MV-4-11 (cell line): ENCODE data around the gene CLSTN1.
"Not testable (repeated sequence)": the region's sequence is repeated elsewhere in the genome, so short reads cannot be mapped to it uniquely, and the experiment has no call there.

Experiments
- DNase-seq: peaks from one replicate; lab custom pipeline; 2025; lab: John Stamatoyannopoulos, UW

Gene CLSTN1

DNA sequence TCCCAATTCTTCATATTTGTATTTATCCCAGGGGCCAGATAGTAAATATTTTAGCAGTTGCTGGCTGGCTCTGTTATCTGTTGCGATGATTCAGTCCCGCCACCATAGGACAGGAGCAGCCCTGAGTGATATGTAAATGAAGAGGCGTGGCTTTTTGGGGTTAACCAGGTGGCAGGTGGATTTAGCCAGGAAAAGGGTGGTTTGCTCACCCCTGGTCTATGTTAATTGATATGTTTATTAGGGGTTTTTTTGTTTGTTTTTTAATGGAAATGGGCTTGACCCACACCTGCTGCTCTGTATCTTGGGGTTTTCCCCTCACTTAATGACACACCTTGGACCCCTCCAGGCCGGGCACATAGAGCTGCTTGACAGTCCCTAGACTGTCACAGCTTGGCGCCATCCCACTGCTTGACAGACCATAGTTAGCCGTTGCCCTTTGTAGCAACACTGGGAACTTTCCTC is 109.5 kb downstream of the CLSTN1 start:
- no peak for DNase-seq

GRCh38 chr1:9712767-9713166 is 111.0 kb downstream of the CLSTN1 start:
- not testable (repeated sequence) for DNase-seq

- no peak for DNase-seq
Observed at GRCh38 chr1:9711466-9712020, 112.2 kb downstream of the CLSTN1 start.

- no peak for DNase-seq
Observed at GRCh38 chr1:9710037-9710436, 113.7 kb downstream of the CLSTN1 start.

GRCh38 chr1:9706178-9706577 is 117.6 kb downstream of the CLSTN1 start:
- no peak for DNase-seq

DNA sequence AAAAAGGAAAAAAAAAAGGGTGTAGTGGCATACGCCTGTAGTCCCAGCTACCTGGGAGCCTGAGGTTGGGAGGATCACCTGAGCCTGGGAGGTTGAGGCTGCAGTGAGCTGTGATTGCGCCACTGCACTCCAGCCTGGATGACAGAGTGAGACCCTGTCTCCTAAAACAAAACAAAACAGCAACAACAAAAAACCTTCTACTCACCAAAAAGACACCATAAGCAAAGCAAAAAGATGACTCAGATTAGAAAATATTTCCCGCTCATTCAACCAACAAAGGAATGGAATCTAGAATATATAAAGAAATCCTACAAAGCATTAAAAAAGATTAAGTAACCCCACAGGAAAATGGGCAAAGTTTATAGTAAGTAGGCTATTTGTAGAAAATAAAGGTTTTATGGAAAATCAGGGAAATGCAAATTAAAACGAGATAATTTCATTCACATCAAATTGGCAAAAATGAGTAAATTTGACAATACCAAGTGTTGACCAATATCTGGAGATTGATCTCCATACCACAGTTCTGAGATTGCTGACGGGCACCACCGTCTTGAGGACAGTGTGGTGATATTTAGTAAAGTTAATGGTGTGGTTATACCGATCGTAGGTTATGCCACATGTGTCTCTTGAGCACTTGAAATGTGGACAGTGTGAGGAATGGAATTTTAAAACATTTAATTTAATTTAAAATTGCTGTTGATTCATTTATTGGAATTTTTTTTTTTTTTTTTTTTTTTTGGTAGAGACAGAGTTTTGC is 118.2 kb downstream of the CLSTN1 start:
- DNase-seq = no peak

- no peak for DNase-seq
Observed at GRCh38 chr1:9703681-9704080, 120.1 kb downstream of the CLSTN1 start.

DNA sequence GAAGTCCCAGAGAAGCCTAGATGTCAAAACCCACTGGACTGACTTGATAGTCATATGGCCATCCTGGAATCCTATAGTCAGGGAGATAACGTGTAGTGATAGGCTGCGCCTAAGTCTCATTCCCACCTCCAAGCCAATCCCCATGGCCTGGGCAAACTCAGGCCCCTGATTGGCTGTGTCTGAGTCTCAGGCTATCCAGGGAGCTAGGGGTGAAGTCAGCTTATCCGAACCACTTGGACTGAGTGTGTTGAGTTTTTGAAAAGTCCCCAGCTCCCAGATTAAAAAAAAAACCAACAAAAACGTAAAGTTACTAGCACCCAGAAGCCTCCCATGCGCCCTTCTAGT is 120.6 kb downstream of the CLSTN1 start:
- no peak for DNase-seq

GRCh38 chr1:9701665-9702064 is 122.1 kb downstream of the CLSTN1 start:
- DNase-seq = no peak

DNA sequence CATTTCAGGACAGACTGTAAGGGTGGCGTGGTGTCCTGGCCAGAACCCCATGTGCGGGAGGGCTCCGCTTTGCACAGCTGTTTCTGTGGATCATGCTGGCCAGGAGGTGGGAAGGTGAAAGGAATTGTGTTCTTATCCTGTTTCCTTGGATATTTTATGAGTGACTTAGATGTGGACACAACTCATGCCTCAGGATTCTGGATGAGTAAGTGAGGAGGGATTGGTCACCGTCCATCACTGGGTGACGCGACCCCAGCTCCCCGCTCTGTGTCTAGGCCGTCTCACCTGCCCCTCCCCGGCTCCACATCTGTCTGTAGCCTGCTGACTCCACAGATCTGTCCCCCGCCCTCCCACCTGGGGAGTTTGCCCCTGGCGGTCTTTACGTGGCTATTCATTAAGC is 123.4 kb downstream of the CLSTN1 start:
- DNase-seq = no peak

- no peak for DNase-seq
Observed at GRCh38 chr1:9699361-9699760, 124.4 kb downstream of the CLSTN1 start.

GRCh38 chr1:9696793-9697192 is 127.0 kb downstream of the CLSTN1 start:
- DNase-seq = no peak

GRCh38 chr1:9691691-9692090 is 132.1 kb downstream of the CLSTN1 start:
- no peak for DNase-seq

DNA sequence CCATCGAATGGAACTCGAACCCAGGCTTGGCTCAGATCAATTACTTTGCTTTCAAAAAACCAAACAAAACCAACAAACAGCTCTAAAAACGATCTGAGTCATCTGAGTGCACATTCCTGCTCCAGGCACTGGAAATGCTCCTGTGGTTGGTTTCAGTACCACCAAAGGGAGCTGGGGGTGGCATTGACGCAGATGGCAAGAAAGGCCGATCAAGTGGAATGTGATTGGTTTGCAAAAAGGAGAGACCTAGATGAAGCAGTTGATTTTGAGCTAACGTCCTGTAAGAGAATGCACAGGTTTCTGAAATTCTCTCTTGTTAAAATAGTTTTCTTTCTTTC is 132.7 kb downstream of the CLSTN1 start:
- DNase-seq = no peak

- DNase-seq = no peak
Observed at GRCh38 chr1:9690440-9691107, 133.2 kb downstream of the CLSTN1 start.

DNA sequence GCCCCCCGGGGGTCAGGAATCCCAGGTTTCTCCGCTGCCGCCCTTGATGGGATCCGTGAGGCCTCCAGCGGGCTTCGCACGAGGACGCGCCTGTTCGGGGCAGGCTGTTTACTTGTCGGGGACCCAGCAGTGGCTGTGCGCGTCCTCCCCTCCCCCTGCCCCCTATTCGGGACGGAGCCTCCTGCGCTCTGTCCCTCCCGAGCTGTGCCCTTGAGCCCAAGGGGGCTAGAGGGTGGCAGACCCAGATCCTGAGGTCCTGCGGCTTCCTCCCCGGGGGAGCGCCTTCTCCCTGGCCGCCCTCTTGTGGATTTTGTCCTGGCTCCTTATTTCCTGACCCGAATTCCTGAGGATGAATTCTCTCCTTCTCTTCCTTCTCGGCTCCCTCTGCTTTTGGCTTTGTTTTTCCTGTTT is 133.8 kb downstream of the CLSTN1 start:
- DNase-seq = no peak

DNA sequence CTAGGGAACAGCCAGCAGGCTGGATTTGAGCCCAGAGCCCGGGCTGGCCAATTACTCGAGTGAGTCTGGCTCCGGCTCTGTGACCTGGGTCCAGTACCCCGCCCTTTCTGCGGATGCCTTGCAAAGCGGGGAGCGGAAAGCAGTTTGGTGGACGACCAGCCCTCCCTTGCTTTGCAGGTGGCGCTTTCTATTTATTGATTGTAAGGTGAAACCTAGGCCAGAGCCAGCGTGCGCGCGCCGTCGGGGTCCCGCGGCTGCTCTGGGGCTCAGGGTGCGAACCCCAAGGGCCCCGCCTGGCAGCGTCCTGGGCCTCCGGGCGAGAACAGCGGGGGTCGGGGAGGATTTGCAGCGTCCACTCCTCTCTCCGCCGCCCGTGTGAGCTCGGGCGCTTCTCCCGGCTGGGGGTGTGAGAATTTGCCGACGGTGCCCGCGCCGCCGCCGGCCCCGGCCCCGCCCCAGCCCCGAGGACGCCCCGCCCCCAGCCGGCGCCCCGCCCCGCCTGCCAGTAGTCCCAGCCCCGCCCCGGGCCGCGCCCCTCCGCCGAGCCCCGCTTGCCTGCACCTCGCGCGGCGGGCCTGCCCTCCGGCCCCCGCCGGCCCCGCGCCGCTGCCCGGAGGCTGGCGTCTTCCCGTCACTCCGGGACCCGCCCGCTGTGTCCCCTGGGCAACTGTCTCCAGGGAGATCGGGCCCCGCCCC is 134.6 kb downstream of the CLSTN1 start:
- DNase-seq = peak; percentile 22

DNA sequence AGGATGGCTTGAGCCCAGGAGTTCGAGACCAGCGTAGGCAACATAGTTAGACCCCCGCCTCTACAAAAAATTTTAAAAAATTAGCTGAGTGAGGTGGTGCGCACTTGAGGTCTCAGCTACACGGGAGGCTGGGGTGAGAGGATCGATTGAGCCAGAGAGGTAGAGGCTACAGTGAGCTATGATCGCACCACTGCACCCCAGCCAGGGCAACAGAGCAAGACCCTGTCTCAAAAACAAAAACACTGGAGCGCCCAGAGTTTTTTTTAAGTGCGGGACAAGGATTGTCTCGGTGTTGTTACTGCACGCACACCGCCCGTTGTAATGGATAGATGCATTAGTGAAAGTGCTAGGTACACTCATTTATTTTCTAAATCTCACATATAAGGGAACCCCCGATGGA is 135.2 kb downstream of the CLSTN1 start:
- DNase-seq = no peak

- no peak for DNase-seq
Observed at GRCh38 chr1:9687874-9688582, 135.7 kb downstream of the CLSTN1 start.

DNA sequence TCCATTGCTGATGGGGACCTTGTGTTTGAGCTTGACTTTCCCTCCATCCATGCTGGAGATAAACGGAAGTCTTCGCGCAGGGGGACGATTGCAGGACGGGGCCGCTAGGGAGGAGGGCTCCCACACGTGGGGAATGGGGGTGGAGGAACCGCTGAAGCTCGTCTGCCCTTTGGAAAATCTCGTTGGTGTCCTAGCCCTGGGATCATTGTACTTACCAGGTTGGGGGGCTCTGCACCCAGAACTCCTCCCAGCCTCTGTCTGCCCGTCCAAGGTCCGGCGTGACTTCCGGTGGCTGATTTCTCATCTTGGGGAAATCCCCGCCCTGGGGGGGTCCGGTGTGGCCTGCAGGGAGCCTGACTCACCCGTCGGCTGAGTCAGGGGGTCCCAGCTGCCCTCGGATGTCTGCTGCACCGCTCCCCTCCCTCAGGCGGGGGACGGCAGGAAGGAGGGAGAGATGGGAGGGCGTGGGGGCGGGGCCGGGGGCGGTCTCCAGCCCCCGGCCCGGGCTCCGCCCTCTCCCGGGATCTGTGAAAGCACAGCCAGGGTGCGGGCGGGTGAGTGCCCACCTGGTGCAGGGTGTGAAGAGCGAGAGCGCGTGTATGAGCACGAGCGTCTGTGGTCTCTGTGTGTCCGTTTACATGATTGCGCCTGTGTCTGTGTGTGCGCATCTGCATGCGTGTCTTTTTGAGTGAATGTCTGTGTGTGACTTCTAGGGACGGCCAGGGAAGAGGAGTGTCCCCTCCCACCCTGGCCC is 136.5 kb downstream of the CLSTN1 start:
- DNase-seq = no peak

- DNase-seq = no peak
Observed at GRCh38 chr1:9684801-9685200, 139.0 kb downstream of the CLSTN1 start.

- DNase-seq = no peak
Observed at GRCh38 chr1:9680828-9681227, 142.9 kb downstream of the CLSTN1 start.
